Tibial nerve (tissue), 4 donors: Measurements from ENCODE around the gene MYRIP. TPM values are rescaled to one million over a fixed set of nuclear protein-coding genes. Genes with fewer than 3 reads are reported as not detected.
"Not testable (repeated sequence)": the region's sequence is repeated elsewhere in the genome, so short reads cannot be mapped to it uniquely, and the experiment has no call there.

ENCODE experiments used
- DNase-seq, 2 donors: peaks; one replicate each; pipeline ENCODE4 v3.0.0-alpha.2; 2019; ENCODE audit warnings: low spot score in 2 of 2
- H3K27ac ChIP-seq, 4 donors: fragments of 200-600 bp; sonication (generic) in 3 of 4; one replicate each; pipeline ENCODE4 v1.5.1; 2017 to 2019; ENCODE audit warnings: mild to moderate bottlenecking in 1 of 4
- H3K27me3 ChIP-seq, 2 donors: fragments of 200-600 bp; sonication (generic) in 1 of 2; one replicate each; pipeline versions ENCODE4 v1.5.1 to v1.6.0; 2017 to 2019
- H3K36me3 ChIP-seq, 3 donors: fragments of 200-600 bp; sonication (generic); one replicate each; pipeline ENCODE4 v1.5.1; 2018 to 2019
- H3K4me1 ChIP-seq, 4 donors: fragments of 200-600 bp; sonication (generic) in 3 of 4; one replicate each; pipeline ENCODE4 v1.5.1; 2017 to 2019
- H3K4me3 ChIP-seq, 4 donors: fragments of 200-600 bp; sonication (generic) in 3 of 4; one replicate each; pipeline ENCODE4 v1.5.1; 2017 to 2019; ENCODE audit warnings: mild to moderate bottlenecking in 1 of 4, moderate library complexity in 1 of 4
- H3K9me3 ChIP-seq, 4 donors: fragments of 200-600 bp; sonication (generic) in 3 of 4; one replicate each; pipeline ENCODE4 v1.5.1; 2017 to 2019
- CTCF ChIP-seq, 5 experiments: fragments of 200-600 bp in 3 of 5; fragments of 450-650 bp in 2 of 5; sonication (generic) in 3 of 5; IDR thresholded peaks; one replicate each; pipeline ENCODE4 v1.5.1; 2016 to 2019; ENCODE audit warnings: antibody characterized with exemption in 5 of 5, mild to moderate bottlenecking in 3 of 5, moderate library complexity in 2 of 5
- EP300 ChIP-seq, 2 donors: sonication (generic); formaldehyde crosslinking; IDR thresholded peaks; one replicate each; pipeline ENCODE4 v1.6.1; 2017; ENCODE audit warnings: antibody characterized with exemption in 2 of 2, mild to moderate bottlenecking in 1 of 2
- POLR2A ChIP-seq, 2 donors: fragments of 450-650 bp; IDR thresholded peaks; one replicate each; pipeline ENCODE4 v1.6.1; 2017; ENCODE audit warnings: antibody characterized with exemption in 2 of 2, mild to moderate bottlenecking in 2 of 2, moderate library complexity in 2 of 2
- WGBS, 2 donors: methylation state at CpG; one replicate each; pipeline ENCODE4 v1.1.5; 2018; 5-methylcytosine and 5-hydroxymethylcytosine counted together
- total RNA-seq, 4 donors: library from RNA; depleted of rRNA; stranded (reverse); fragments of >200 nt; gene quantifications; one replicate each; pipeline ENCODE4 v1.1.0, GENCODE V29; 2016

MYRIP gene
- total RNA-seq, 4 donors from 2014 or later = 2.9 to 12.0 (median 9.9) TPM

GRCh38 chr3:39794880-39795279, 14.5 kb upstream of the MYRIP start:
- H3K4me1 ChIP-seq = no peaks in the 10 kb centered on the region
- 66% methylated on average over 6 of the region's 6 CpGs for WGBS, 2 donors
- no peak for DNase-seq
- H3K27ac ChIP-seq = no peak overlapping the region
- no peak overlapping the region for H3K4me3 ChIP-seq
- no peaks in the 10 kb centered on the region for H3K36me3 ChIP-seq
- no peaks in the 10 kb centered on the region for H3K9me3 ChIP-seq
- TF ChIP-seq EP300 (IDR thresholded peaks at IDR 0.05) (no peak), POLR2A (IDR thresholded peaks at IDR 0.05) (no peak), CTCF (IDR thresholded peaks at IDR 0.05) (no peak)
- no peaks in the 10 kb centered on the region for H3K27me3 ChIP-seq

GRCh38 chr3:39801216-39801615, 8.2 kb upstream of the MYRIP start:
- no peak for DNase-seq
- no peak overlapping the region for H3K4me3 ChIP-seq
- H3K4me1 ChIP-seq = no peaks in the 10 kb centered on the region
- H3K9me3 ChIP-seq = peaks cover 0 to 7% (median 3%) of the 10 kb centered on the region in 4 donors
- H3K27ac ChIP-seq = no peak overlapping the region
- H3K36me3 ChIP-seq = no peaks in the 10 kb centered on the region
- H3K27me3 ChIP-seq = no peaks in the 10 kb centered on the region
- TF ChIP-seq CTCF (IDR thresholded peaks at IDR 0.05) (no peak), POLR2A (IDR thresholded peaks at IDR 0.05) (no peak), EP300 (IDR thresholded peaks at IDR 0.05) (no peak)

- not testable (repeated sequence) for DNase-seq, H3K27ac ChIP-seq, H3K27me3 ChIP-seq, H3K36me3 ChIP-seq, H3K4me1 ChIP-seq, H3K9me3 ChIP-seq, H3K4me3 ChIP-seq
- WGBS, 2 donors = 62 to 70% methylated on average over 3 of the region's 3 CpGs
Measured at GRCh38 chr3:39802486-39802885, 6.9 kb upstream of the MYRIP start.

GRCh38 chr3:39803956-39804355, 5.5 kb upstream of the MYRIP start:
- peaks cover 0 to 14% (median 0%) of the 10 kb centered on the region in 4 donors for H3K4me1 ChIP-seq
- no peak for TF ChIP-seq POLR2A (IDR thresholded peaks at IDR 0.05)
- no peak for TF ChIP-seq CTCF (IDR thresholded peaks at IDR 0.05)
- no peak for TF ChIP-seq EP300 (IDR thresholded peaks at IDR 0.05)
- no peak overlapping the region for H3K27ac ChIP-seq
- WGBS, 2 donors = 73 to 76% methylated on average over 2 of the region's 2 CpGs
- no peak for DNase-seq
- peaks cover 0 to 3% of the 10 kb centered on the region in 2 donors for H3K27me3 ChIP-seq
- peaks cover 0 to 7% (median 3%) of the 10 kb centered on the region in 4 donors for H3K9me3 ChIP-seq
- no peaks in the 10 kb centered on the region for H3K36me3 ChIP-seq
- no peak overlapping the region for H3K4me3 ChIP-seq

- no peaks in the 10 kb centered on the region for H3K36me3 ChIP-seq
- no peak for DNase-seq
- H3K4me1 ChIP-seq = peaks cover 0 to 21% (median 2%) of the 10 kb centered on the region in 4 donors
- WGBS, 2 donors = 72 to 91% methylated on average over 3 of the region's 3 CpGs
- no peak overlapping the region for H3K4me3 ChIP-seq
- peaks cover 0 to 8% of the 10 kb centered on the region in 2 donors for H3K27me3 ChIP-seq
- H3K9me3 ChIP-seq = peaks cover 0 to 7% (median 3%) of the 10 kb centered on the region in 4 donors
- TF ChIP-seq CTCF (IDR thresholded peaks at IDR 0.05) (no peak), POLR2A (IDR thresholded peaks at IDR 0.05) (no peak), EP300 (IDR thresholded peaks at IDR 0.05) (no peak)
- no peak overlapping the region for H3K27ac ChIP-seq
Measured at GRCh38 chr3:39804951-39805350, 4.5 kb upstream of the MYRIP start.

- Histone ChIP-seq H3K27me3 (peaks cover 0 to 13% of the 10 kb centered on the region in 2 donors), H3K36me3 (no peaks in the 10 kb centered on the region), H3K9me3 (peaks cover 0 to 7% (median 3%) of the 10 kb centered on the region in 4 donors), H3K4me3 (no peak overlapping the region), H3K27ac (no peak overlapping the region), H3K4me1 (peaks cover 0 to 28% (median 5%) of the 10 kb centered on the region in 4 donors)
- 74 to 76% methylated on average over 2 of the region's 2 CpGs for WGBS, 2 donors
- DNase-seq = no peak
- TF ChIP-seq POLR2A (IDR thresholded peaks at IDR 0.05) (no peak), CTCF (IDR thresholded peaks at IDR 0.05) (no peak), EP300 (IDR thresholded peaks at IDR 0.05) (no peak)
Measured at GRCh38 chr3:39805650-39806049, 3.8 kb upstream of the MYRIP start.
